ENCODE results near the gene PDXP.

The PDXP gene

GRCh38 chr22:37680191-37680851, 21.8 kb downstream of the PDXP start:
- no peak overlapping the region for H3K4me3 ChIP-seq (ENCODE audit: low read depth, low read length)
- no peak for DNase-seq (ENCODE audit: low read depth)
- TF ChIP-seq CTCF (IDR thresholded peaks at IDR 0.05; ENCODE audit: control insufficient read depth, extremely low read depth, insufficient read depth), result no peak

GRCh38 chr22:37681001-37681424, 22.5 kb downstream of the PDXP start:
- H3K4me3 ChIP-seq (ENCODE audit: low read depth, low read length), result no peak overlapping the region
- DNase-seq (ENCODE audit: low read depth), result no peak
- no peak for TF ChIP-seq CTCF (IDR thresholded peaks at IDR 0.05; ENCODE audit: control insufficient read depth, extremely low read depth, insufficient read depth)

- TF ChIP-seq CTCF (IDR thresholded peaks at IDR 0.05; ENCODE audit: control insufficient read depth, extremely low read depth, insufficient read depth), result peak; percentile 78
- no peak overlapping the region for H3K4me3 ChIP-seq (ENCODE audit: low read depth, low read length)
- DNase-seq (ENCODE audit: low read depth), result no peak
These were observed 23.1 kb downstream of the PDXP start for GRCh38 chr22:37681556-37682049.

- no peak for DNase-seq (ENCODE audit: low read depth)
- no peak for TF ChIP-seq CTCF (IDR thresholded peaks at IDR 0.05; ENCODE audit: control insufficient read depth, extremely low read depth, insufficient read depth)
- no peak overlapping the region for H3K4me3 ChIP-seq (ENCODE audit: low read depth, low read length)
These were observed 26.5 kb downstream of the PDXP start for GRCh38 chr22:37684803-37685615.

- DNase-seq (ENCODE audit: low read depth), result peak; percentile 69
- 0 out of 2 replicates have a peak, but pooled peaks have one; percentile 1 for TF ChIP-seq CTCF (IDR thresholded peaks at IDR 0.05; ENCODE audit: control insufficient read depth, extremely low read depth, insufficient read depth)
- H3K4me3 ChIP-seq (ENCODE audit: low read depth, low read length), result peak within 1 kb of the TSS; percentile 93
These were observed 27.8 kb downstream of the PDXP start, which contains the start of gene NOL12 for GRCh38 chr22:37686002-37686982. TSS of gene NOL12 (plus strand) at chr22:37686343. CDS start at chr22:37686393, 50 bp downstream.

GRCh38 chr22:37690407-37690806, 31.9 kb downstream of the PDXP start:
- no peak for DNase-seq (ENCODE audit: low read depth)
- no peak for TF ChIP-seq CTCF (IDR thresholded peaks at IDR 0.05; ENCODE audit: control insufficient read depth, extremely low read depth, insufficient read depth)
- H3K4me3 ChIP-seq (ENCODE audit: low read depth, low read length), result no peak overlapping the region

Data from LNCaP clone FGC (cell line).